ENCODE measurements around the gene DUXB.

DUXB gene

GRCh38 chr16:75726390-75726789 lies 25.1 kb upstream of the DUXB start, which contains the start of gene CPHXL:
CPHXL (minus strand) TSS chr16:75726490; CDS start chr16:75726442, 48 bp downstream.
- TF ChIP-seq BACH2 (CRISPR knock-in tag; IDR thresholded peaks at IDR 0.05; ENCODE audit: borderline replicate concordance) (no peak), ESRRG (CRISPR knock-in tag; IDR thresholded peaks at IDR 0.05) (no peak), ZFP3 (CRISPR knock-in tag; IDR thresholded peaks at IDR 0.05) (no peak), ISL1 (CRISPR knock-in tag; IDR thresholded peaks at IDR 0.05) (no peak), TCF4 (CRISPR knock-in tag; IDR thresholded peaks at IDR 0.05; ENCODE audit: borderline replicate concordance) (no peak), ZNF8 (CRISPR knock-in tag; IDR thresholded peaks at IDR 0.05) (no peak), OSR1 (CRISPR knock-in tag; IDR thresholded peaks at IDR 0.05) (no peak)
- no peak for ATAC-seq

- no peak for TF ChIP-seq TCF4 (CRISPR knock-in tag; IDR thresholded peaks at IDR 0.05; ENCODE audit: borderline replicate concordance)
- no peak for TF ChIP-seq ZFP3 (CRISPR knock-in tag; IDR thresholded peaks at IDR 0.05)
- TF ChIP-seq CREB5 (CRISPR knock-in tag; IDR thresholded peaks at IDR 0.05; ENCODE audit: low read depth): no peak
- no peak for TF ChIP-seq ISL1 (CRISPR knock-in tag; IDR thresholded peaks at IDR 0.05)
- TF ChIP-seq OSR1 (CRISPR knock-in tag; IDR thresholded peaks at IDR 0.05): no peak
- no peak for TF ChIP-seq ZC3H10 (CRISPR knock-in tag; IDR thresholded peaks at IDR 0.05)
- no peak for ATAC-seq
Observed at GRCh38 chr16:75718452-75718851, 17.2 kb upstream of the DUXB start.

- no peak for ATAC-seq
- no peak for TF ChIP-seq ZFP3 (CRISPR knock-in tag; IDR thresholded peaks at IDR 0.05)
- TF ChIP-seq OSR1 (CRISPR knock-in tag; IDR thresholded peaks at IDR 0.05): no peak
- no peak for TF ChIP-seq POU6F1 (CRISPR knock-in tag; IDR thresholded peaks at IDR 0.05; ENCODE audit: borderline replicate concordance, low read depth)
- TF ChIP-seq SNAI2 (CRISPR knock-in tag; IDR thresholded peaks at IDR 0.05): no peak
- no peak for TF ChIP-seq BACH2 (CRISPR knock-in tag; IDR thresholded peaks at IDR 0.05; ENCODE audit: borderline replicate concordance)
- no peak for TF ChIP-seq ZC3H10 (CRISPR knock-in tag; IDR thresholded peaks at IDR 0.05)
- TF ChIP-seq ARNTL (CRISPR knock-in tag; IDR thresholded peaks at IDR 0.05; ENCODE audit: borderline replicate concordance, low read depth): no peak
Observed at GRCh38 chr16:75714661-75715060, 13.4 kb upstream of the DUXB start.

GRCh38 chr16:75710344-75710743 lies 9.1 kb upstream of the DUXB start:
- no peak for ATAC-seq
- TF ChIP-seq OSR1 (CRISPR knock-in tag; IDR thresholded peaks at IDR 0.05) (no peak), CSDC2 (CRISPR knock-in tag; IDR thresholded peaks at IDR 0.05) (no peak), SNAI2 (CRISPR knock-in tag; IDR thresholded peaks at IDR 0.05) (no peak), TCF4 (CRISPR knock-in tag; IDR thresholded peaks at IDR 0.05; ENCODE audit: borderline replicate concordance) (no peak), POU6F1 (CRISPR knock-in tag; IDR thresholded peaks at IDR 0.05; ENCODE audit: borderline replicate concordance, low read depth) (no peak), PATZ1 (CRISPR knock-in tag; IDR thresholded peaks at IDR 0.05; ENCODE audit: borderline replicate concordance) (no peak), BACH2 (CRISPR knock-in tag; IDR thresholded peaks at IDR 0.05; ENCODE audit: borderline replicate concordance) (no peak), PPARA (CRISPR knock-in tag; IDR thresholded peaks at IDR 0.05; ENCODE audit: borderline replicate concordance) (no peak), TOX (CRISPR knock-in tag; IDR thresholded peaks at IDR 0.05; ENCODE audit: borderline replicate concordance) (no peak), ZFP3 (CRISPR knock-in tag; IDR thresholded peaks at IDR 0.05) (no peak), ZC3H10 (CRISPR knock-in tag; IDR thresholded peaks at IDR 0.05) (no peak), ESRRG (CRISPR knock-in tag; IDR thresholded peaks at IDR 0.05) (no peak), ARNTL (CRISPR knock-in tag; IDR thresholded peaks at IDR 0.05; ENCODE audit: borderline replicate concordance, low read depth) (no peak), GLIS3 (CRISPR knock-in tag; IDR thresholded peaks at IDR 0.05) (no peak)

GRCh38 chr16:75703306-75703705 lies 2.0 kb upstream of the DUXB start:
- ATAC-seq: no peak
- no peak for TF ChIP-seq CSDC2 (CRISPR knock-in tag; IDR thresholded peaks at IDR 0.05)
- TF ChIP-seq CSRNP3 (CRISPR knock-in tag; IDR thresholded peaks at IDR 0.05): no peak
- TF ChIP-seq ESRRG (CRISPR knock-in tag; IDR thresholded peaks at IDR 0.05): no peak
- no peak for TF ChIP-seq TOX (CRISPR knock-in tag; IDR thresholded peaks at IDR 0.05; ENCODE audit: borderline replicate concordance)
- no peak for TF ChIP-seq ZNF8 (CRISPR knock-in tag; IDR thresholded peaks at IDR 0.05)
- TF ChIP-seq ZNF565 (CRISPR knock-in tag; conservative IDR thresholded peaks at IDR 0.05; ENCODE audit: low read depth): no peak
- TF ChIP-seq CREB5 (CRISPR knock-in tag; IDR thresholded peaks at IDR 0.05; ENCODE audit: low read depth): no peak
- TF ChIP-seq TCF4 (CRISPR knock-in tag; IDR thresholded peaks at IDR 0.05; ENCODE audit: borderline replicate concordance): no peak
- TF ChIP-seq OSR1 (CRISPR knock-in tag; IDR thresholded peaks at IDR 0.05): no peak
- no peak for TF ChIP-seq TSHZ2 (CRISPR knock-in tag; IDR thresholded peaks at IDR 0.05)

Data from SK-N-SH treated with all-trans-retinoic acid at 6 μM for 48 hours (cell line).